ENCODE measurements around the gene SPPL2B.
"Not testable (repeated sequence)": the region's sequence is repeated elsewhere in the genome, so short reads cannot be mapped to it uniquely, and the experiment has no call there.

The SPPL2B gene

GRCh38 chr19:2382530-2383222 lies 54.2 kb downstream of the SPPL2B start:
- DNase-seq: no peak

- no peak for DNase-seq
These were observed 56.7 kb downstream of the SPPL2B start for GRCh38 chr19:2385053-2385721.

DNA sequence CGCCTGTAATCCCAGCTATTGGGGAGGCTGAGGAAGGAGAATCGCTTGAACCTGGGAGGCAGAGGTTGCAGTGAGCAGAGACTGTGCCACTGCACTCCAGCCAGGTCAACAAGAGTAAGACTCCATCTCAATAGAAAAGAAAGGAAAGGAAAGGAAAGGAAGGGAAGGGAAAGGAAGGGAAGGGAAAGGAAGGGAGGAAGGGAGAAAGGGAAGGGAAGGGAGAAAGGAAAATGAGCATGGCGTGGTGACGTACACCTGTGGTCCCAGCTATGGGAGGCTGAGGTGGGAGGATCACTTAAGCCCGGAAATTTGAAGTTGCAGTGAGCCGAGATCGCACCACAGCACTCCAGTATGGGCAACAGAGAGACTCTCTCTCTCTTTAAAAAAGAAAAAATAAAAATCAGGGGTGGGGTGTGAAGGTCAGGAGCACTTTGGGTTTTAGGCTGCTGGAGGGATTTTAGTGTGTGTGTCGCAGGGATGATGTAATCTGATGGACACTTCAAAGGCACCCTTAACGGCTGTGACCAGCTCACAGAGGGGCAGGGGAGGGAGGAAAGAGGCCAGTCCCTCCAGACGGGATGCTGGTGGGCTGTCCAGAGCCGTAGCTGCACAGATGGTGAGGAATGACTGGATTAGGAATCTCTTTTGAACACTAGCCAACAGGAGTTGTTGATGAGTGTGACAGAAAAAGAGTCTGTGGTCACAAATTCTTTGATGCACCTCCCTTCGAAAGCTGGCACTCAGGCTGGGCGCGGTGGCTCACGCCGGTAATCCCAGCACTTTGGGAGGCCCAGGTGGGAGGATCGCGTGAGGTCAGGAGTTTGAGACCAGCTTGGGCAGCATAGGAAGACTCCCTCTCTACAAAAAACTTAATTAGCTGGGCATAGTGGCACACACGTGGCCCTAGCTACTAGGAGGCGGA lies 59.1 kb downstream of the SPPL2B start:
- DNase-seq: no peak

- DNase-seq: no peak
These were observed 61.1 kb downstream of the SPPL2B start for GRCh38 chr19:2389594-2389993.

DNA sequence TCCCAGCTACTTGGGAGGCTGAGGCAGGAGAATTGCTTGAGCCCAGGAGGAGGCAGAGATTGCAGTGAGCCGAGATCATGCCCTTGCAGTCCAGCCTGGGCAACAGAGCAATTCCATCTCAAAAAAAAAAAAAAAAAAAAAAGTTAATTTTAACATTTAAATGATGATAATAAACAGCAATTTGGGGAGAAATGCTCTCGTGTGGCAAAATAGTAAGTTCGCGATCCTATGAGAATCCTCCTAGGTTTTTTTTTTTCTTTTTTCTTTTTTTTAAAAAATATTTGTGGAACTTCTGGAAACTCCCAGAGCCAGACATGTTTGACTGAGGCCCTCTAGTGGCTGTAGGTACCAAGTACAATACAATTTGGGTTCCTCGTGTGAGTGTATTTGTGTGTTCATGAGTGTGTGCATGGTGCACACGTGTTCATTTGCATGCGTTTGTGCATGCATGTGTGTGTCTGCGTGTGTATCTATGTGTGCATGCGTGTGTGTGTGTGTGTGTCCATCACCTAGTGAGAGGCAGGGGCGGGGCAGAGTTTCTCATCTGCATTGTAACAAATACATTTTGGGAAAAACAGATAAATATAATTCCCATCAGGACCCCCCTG lies 62.7 kb downstream of the SPPL2B start:
- DNase-seq: peak; percentile 69 to 75

DNA sequence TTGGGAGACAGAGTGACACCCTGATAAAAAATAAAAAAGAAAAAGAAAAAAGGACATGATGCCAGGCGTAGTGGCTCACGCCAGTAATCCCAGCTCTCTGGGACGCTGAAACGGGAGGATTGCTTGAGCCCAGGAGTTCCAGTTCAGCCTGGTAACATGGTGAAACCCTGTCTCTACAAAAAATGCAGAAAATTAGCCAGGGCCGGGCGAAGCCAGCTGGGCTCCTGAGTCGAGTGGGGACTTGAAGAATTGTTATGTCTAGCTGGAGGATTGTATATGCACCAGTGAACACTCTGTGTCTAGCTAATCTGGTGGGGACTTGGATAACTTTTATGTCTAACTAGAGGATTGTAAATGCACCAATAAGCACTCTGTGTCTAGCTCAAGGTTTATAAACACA lies 63.9 kb downstream of the SPPL2B start:
- DNase-seq: no peak

DNA sequence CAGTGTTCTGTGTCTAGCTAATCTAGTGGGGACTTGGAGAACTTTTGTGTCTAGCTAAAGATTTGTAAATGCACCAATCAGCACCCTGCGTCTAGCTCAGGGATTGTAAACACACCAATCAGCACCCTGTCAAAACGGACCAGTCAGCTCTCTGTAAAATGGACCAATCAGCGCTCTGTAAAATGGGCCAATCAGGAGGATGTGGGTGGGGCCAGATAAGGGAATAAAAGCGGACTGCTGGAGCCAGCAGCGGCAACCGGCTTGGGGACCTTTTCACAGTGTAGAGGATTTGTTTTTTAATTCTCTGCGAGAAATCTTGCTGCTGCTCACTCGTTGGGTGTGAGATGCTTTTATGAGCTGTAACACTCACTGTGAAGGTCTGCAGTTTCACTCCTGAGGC lies 64.4 kb downstream of the SPPL2B start:
- DNase-seq: not testable (repeated sequence)

- no peak for DNase-seq
These were observed 65.6 kb downstream of the SPPL2B start for GRCh38 chr19:2394054-2394441.

DNA sequence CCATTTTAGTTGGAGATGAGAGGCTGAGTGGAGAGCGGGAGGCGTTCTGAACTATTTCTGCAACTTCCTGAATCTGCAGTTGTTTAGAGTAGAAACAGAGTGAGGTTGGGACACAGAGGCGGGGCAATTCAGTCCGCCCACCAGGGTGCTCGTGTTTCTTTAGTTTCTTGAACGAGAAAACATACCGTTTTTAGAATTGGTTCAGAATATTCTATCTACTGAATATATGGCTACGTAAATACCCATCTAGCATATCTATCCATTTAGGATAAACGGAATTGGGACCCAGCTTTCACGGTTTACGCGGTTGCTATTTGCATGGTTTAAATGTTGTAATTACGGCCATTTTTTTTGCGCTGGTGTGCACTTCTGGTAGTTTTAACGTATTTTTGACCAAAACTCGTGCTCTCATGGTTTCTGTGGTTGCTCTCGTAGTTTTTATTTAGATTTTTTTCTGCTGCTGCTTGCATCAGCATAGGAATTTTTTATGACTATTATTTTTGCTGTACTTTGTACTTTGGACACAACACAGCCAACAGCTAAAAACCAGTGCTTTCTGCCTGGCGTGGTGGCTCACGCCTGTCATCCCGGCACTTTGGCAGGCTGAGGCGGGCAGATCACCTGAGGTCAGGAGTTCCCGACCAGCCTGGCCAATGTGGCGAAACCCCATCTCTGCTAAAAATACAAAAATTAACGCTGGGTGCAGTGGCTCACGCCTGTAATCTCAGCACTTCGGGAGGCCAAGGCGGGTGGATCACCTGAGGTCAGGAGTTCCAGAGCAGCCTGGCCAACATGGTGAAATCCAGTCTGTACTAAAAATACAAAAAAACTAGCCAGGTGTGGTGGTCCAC lies 66.2 kb downstream of the SPPL2B start:
- DNase-seq: peak; percentile 81 to 82

DNA sequence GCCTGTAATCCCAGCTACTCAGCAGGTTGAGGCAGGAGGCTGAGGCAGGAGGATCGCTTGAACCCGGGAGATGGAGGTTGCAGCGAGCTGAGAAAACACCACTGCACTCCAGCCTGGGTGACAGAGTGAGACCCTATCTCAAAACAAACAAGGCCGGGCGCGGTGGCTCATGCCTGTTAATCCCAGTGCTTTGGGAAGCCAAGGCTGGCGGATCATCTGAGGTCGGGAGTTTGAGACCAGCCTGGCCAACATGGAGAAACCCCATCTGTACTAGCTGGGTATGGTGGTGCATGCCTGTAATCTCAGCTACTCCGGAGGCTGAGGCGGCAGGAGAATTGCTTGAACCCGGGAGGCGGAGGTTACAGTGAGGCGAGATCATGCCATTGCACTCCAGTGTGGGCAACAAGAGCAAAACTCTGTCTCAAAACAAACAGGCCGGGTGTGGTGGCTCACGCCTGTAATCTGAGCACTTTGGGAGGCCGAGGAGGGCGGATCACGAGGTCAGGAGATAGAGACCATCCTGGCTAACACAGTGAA lies 66.9 kb downstream of the SPPL2B start:
- DNase-seq: not testable (repeated sequence)

DNA sequence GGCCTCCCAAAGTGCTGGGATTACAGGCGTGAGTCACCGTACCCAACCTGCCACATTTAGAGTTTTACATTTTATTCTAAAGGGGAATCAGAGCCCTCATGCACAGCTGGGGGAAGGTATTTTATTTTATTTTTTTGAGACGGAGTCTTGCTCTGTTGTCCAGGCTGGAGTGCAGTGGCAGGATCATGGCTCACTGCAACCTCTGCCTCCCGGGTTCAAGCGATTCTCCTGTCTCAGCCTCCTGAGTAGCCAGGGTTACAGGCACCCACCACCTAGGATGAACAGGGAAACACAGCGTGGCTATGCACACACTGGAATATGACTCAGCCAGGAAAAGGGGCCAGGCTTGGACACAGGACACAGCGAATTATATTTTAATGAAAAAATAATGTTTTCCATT lies 68.7 kb downstream of the SPPL2B start:
- DNase-seq: not testable (repeated sequence)

DNA sequence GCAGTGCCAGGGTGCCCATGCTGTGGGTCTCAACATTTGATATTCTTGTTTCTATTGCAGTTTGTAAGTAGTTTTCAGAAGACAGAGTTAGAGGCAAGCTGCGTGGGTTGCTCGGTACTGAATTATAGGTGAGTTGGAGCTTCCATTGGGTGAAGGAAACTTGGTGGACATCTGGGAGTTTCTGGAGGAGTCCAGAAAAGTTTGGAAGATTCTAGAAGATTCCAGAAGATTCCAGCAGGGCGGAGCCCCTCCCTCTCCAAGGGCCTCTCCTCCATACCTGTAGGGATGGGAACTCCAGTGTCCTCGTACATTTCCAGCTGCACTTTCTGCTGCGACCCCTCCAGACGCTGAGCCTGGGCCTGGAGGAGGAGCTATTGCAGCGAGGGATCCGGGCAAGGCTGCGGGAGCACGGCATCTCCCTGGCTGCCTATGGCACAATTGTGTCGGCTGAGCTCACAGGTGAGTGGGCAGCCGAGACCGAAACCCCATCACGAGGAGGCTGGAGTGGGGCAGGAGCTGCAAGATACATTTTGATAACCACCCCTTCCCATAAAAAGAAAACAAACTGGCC lies 70.3 kb downstream of the SPPL2B start:
- DNase-seq: no peak

- DNase-seq: no peak
These were observed 71.1 kb downstream of the SPPL2B start for GRCh38 chr19:2399582-2399981.
